C1 segment of cervical spinal cord (tissue), 14 donors: ENCODE data around the gene CD207.
"Not testable (repeated sequence)": the region's sequence is repeated elsewhere in the genome, so short reads cannot be mapped to it uniquely, and the experiment has no call there.

Source experiments
- DNase-seq, 14 donors: peaks; one replicate each; lab custom pipeline; 2025; lab: John Stamatoyannopoulos, UW

The CD207 gene

DNA sequence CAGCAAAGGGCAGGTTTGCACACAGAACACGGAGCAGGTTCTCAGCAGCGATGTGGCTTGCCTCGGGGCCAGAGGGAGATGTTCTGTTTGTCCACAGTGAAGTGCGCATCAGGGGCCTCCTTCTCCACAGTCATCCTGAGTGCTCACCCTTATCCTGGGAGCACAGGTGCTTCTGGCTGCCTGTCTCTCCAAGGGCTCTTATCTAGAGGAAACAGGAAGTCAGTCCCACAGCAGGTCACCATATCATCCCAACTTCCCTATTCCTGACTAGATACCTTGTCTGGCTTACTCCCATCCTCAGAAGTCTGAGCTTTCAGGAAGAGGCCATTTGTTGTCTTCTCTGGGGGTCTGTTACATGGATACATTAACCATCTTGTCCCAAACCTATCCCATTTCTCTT is at the start of gene CD207:
TSS of gene CD207 (minus strand) at position 174 of the 400 bp plus-strand sequence. CDS start at position 134, 40 bp downstream.
- DNase-seq = no peak

GRCh38 chr2:70878543-70878942 is 42.9 kb upstream of the CD207 start:
- DNase-seq = not testable (repeated sequence)

GRCh38 chr2:70876138-70876537 is 40.5 kb upstream of the CD207 start:
- not testable (repeated sequence) for DNase-seq

- no peak for DNase-seq
Observed at GRCh38 chr2:70873541-70873940, 37.9 kb upstream of the CD207 start.

DNA sequence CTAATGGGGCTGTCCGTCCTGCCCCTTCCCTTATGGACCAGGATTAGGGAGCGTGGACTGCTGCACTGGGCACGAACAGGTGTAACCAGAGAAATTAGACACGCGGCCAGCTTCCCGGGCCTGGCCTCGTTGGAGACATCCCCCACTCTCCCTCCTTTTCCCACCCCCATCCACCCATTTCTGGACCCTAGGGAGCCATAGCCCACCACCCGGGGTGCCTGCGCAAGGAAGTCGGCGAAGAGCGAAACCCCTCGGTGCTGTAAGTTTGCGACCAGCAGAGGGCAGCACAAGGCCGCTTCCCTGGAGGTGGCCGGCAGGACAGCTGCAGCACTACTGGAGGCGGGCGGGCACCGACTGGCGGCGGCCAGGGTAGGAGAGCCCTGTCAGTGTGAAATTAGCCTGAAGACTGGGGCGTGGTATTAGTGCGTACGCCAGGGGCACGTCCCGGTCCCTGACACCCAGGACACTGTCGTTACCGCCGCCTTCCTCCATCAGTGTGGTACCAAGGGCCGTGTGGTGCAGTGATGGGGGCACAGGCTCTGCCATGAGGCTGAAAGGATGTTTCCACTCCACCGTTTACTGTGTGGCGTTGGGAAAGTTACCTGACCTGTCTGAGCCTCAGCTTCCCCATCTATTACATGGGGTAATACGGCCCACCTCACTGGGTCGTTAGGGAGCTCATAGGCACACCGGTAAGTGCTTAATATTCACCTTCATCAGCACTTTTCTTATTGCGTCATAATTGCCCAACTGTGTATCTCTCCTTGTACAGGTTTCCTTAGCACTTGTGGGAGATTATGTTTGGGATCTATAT is 36.0 kb upstream of the CD207 start:
- peak in 11 of 14 donors; percentile 9 to 79 (median 37) for DNase-seq

- no peak for DNase-seq
Observed at GRCh38 chr2:70870790-70871189, 35.2 kb upstream of the CD207 start.

DNA sequence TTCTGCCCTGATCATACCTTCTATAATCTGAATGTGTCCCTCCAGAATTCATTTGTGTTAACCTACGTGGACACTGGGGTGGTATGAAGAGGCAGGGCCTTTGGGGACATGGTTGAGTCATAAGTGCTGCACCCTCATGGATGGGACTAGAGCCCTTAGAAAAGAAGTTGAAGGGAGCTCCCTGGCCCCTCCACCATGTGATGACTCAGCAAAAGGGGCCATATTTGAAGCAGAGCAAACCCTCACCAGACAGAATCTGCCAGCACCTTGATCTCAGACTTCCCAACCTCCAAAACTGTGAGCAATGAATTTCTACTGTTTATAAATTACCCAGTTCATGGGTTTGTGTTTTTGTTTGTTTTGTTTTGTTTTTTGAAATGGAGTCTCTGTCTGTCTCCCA is 33.4 kb upstream of the CD207 start:
- no peak for DNase-seq

DNA sequence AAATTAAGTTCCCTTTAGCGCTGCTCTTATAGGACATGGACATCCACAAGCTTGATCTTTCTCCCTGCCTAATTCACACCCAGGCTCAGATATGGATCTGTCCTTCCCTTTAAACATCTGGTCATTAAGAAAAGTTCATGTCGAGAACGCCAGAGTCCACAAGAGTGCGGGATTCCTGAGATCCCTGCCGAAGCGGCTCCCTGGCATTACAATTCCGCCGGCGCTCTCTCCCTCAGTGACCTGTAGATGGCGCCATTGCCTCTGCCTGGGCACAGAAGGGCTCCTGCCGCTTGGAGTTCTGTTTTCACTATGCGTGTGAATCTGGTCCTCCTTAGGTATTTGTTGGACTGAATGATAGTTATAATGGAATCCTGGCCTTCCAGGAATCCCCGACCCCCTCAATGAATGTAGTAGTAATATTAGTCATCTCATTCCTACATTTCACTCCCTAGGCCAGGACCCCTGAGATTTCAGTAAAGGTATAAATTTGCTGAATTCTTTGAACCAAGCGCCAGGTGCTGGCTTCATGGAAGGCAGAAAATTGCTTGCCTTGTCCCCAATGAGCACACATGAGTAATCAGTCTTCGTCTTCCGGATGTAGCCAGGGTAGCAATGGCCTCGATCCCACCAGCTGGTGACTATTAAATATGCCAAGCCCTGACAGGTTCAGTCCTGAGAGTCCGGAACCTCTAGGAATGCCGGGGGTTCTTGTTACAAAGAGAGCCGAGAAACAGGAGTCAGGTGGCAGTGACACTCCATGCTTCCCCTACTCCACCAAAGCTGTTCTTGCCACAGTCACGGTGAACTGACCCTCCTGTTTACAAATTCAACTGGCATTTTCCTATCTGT is 26.4 kb upstream of the CD207 start:
- peak in 12 of 14 donors; percentile 5 to 74 (median 56) for DNase-seq

DNA sequence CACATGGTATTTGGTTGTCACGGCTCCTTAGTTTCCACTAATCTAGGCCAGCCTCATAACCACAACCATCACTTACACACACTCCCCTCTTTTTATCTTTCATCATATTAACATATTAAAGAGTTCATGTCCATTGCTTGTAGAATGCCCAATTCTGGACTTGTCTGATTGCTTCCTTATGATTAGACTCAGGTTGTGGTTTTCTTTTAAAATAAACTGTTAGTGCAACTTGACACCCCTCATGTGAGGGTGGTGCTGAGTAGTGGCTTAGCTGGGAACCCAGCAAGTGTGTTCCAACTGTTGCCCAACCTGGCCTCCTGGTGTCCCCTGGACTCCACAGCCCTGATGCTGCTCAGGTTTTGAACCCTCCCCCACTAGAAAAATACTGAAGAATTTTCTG is 20.1 kb upstream of the CD207 start:
- no peak for DNase-seq

DNA sequence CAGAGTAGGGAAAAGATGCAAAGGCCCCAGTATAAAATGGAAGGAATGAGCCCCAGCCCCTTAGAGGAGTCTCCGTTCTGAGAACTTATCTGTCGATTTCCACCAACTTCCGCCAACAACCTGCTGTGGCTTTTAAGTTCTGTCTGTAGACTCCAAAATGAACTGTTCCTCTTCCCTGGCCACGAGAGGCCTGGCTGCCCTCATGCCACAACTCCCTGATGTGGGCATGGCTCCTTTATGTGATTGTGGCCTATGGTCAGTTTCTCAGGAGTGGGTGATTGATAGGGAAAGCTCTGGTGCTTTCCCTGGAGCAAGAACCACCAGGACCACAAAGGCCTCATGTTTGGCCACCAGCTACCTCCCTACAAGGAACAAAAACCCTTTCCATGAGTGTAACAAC is 18.8 kb upstream of the CD207 start:
- peak in 7 of 14 donors; percentile 3 to 33 (median 19) for DNase-seq

DNA sequence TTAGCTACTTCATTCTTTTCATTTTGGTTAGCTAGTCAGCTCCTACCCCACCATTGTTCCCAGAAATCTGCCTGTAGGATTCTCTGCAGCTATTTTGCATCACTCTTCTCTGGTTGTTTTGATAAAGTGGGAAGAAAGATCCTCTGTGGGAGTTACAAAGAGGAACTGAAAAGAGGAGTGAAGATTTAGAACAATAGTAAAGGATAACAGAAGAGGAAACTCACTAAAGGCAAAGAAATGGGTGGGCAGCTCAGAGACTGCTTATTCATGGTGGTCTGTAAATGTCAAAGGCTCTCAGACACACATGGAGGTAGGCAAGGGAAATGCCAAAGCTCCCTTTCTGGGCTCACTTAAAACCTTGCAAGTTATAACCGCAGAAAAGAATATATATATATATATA is 17.2 kb upstream of the CD207 start:
- no peak for DNase-seq

DNA sequence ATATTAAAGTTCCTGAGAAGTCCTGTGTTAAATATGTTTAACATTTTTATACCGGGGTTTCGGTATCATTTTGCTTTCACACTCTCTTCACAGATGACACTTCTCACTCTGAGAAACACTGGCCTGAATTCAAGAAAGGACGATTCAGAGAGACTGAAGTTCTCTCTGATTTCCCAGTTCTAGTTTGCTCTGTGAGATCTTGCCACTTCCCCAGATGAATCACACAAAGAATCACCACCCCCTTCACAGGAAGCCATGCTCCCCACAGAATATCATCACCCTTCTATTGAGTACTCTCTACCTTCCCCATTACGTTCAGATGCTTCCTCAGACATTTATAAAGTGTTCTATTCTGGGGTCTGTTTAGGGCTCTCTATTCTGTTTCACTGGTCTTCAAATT is 16.1 kb upstream of the CD207 start:
- peak in 1 of 14 donors; percentile 7 for DNase-seq

- peak in 6 of 14 donors; percentile 16 to 45 (median 26) for DNase-seq
Observed at GRCh38 chr2:70850925-70851324, 15.3 kb upstream of the CD207 start.

GRCh38 chr2:70842401-70842800 is 6.8 kb upstream of the CD207 start:
- no peak for DNase-seq

DNA sequence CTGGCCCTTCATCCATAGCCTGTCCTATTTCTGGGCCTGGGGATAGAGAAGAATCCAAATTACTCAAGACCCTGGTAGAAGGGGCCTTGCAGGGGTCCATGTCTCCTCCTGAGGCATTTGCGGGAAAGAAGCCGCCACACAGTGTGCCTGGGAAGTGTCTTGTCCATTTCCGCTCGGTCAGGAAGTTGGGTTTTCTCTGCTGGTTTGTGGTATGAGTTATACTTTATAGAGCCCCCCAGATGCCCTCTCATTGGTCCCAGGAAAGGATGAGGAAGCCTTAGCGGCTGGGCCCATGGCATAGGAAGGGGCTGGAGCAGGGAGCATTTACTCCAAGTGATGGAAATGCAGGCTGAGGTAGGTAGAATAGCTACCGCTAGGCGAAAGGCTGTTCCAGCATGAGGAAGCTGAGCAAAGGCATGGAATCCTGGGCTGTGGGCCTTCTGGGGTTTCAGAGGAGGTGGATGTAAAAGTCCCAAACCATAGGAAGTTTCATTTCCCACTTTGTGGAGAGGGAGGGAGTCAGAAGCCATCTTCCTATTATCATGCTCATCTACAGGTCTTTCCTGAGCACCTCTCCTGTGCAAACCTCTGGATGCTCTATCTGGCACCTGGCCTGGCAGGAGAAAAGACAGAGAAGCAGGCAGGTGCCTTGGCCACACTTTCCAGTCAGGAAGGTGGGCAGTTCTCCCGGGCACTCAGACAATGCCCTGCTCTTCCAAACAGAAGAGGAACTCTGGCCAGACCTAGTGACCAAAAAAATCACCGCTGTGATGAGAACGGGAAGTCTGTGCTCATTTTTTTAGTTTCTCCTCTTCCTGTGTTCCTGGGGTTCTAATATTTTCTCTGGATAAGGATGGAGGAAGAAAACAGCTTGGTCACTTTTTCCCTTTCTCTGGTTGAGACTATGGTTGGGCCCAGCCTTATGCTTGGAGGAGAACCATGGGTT is 2.6 kb upstream of the CD207 start:
- no peak for DNase-seq

DNA sequence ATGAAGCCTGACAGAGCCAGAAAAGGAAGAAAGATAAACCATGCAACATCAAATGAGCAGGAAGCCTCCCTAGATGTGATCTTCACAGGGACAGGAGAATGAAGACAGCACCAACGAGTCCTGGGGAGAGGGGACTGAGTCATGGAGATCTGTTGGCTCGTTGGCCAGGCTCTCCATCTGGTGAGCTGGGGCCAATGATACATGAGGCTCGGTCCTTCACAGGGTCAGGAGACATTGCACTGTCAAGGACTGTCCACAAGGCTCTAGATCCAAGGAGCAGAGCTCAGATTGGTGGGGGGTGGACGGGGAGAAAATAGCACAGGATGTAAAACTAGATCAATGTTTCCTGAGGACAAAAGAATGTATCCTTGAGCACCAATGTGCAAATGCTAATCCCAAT is 735 bp downstream of the CD207 start:
- DNase-seq = no peak

- DNase-seq = no peak
Observed at GRCh38 chr2:70834106-70834505, 1.5 kb downstream of the CD207 start.

DNA sequence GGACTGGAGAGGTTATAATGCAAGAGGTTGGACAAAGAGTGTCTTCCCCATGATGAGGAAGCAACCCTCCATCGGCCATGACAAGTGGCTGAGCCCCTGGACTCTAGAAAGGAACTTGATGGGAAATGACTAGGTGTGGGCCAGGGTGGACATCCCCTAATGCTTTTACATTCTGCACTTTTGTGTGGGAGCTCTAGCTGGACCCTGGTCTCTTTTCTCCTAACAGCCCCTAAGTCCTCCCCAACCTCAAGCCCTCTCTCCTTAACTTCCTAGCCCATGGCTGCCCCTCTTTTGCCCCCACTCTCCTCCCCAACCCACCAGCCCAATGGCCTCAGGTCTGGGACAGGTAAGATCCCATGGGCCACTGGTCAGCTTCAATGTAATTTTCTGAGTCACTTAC is 2.4 kb downstream of the CD207 start:
- no peak for DNase-seq

DNA sequence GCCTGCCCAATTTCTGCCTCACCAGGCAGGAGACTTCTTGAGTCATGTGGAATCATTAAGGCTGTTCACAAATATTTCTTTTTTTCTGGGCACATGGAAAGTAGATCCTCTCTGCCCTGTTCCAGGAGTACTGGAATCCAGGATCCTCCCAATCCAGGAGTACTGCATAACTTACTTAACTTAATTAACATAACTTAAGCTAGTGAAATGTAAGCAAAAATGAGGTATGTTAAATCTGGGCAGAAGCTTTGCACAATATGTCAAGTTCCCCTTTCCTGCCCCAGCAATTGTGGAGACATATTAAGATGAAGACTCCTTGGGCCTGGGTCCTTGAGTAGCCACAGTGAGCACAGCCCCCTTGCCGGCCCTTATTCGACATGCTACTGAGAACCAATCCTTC is 3.2 kb downstream of the CD207 start:
- no peak for DNase-seq

- DNase-seq = no peak
Observed at GRCh38 chr2:70831861-70832260, 3.8 kb downstream of the CD207 start.

GRCh38 chr2:70830366-70830765 is 5.2 kb downstream of the CD207 start:
- DNase-seq = no peak

- DNase-seq = no peak
Observed at GRCh38 chr2:70829916-70830315, 5.7 kb downstream of the CD207 start.
